HepG2 (cell line): ENCODE results near the gene TRIM44. TPM values are rescaled to one million over a fixed set of nuclear protein-coding genes. Genes with fewer than 3 reads are reported as not detected.

Source experiments
- ARID3A ChIP-seq: IDR thresholded peaks from 2 replicates; pipeline ENCODE4 v1.6.1; 2012; ENCODE audit warnings: low read depth, low read length, improper control_type of control experiment
- CTCF ChIP-seq: sonication (generic); formaldehyde crosslinking; IDR thresholded peaks from 2 replicates; pipeline ENCODE4 v1.5.0; 2020; ENCODE audit warnings: mild to moderate bottlenecking, missing genetic modification reagents, moderate library complexity
- FOXC1 ChIP-seq: sonication (generic); formaldehyde crosslinking; IDR thresholded peaks from 2 replicates; pipeline ENCODE4 v1.8.0; 2022; ENCODE audit warnings: mild to moderate bottlenecking, missing genetic modification reagents, borderline replicate concordance
- MEIS2 ChIP-seq: sonication (generic); formaldehyde crosslinking; IDR thresholded peaks from 2 replicates; pipeline ENCODE4 v1.9.0; 2021; ENCODE audit warnings: mild to moderate bottlenecking, missing genetic modification reagents
- ONECUT2 ChIP-seq: sonication (generic); formaldehyde crosslinking; IDR thresholded peaks from 2 replicates; pipeline ENCODE4 v1.4.0; 2020; ENCODE audit warnings: missing genetic modification reagents
- TAF1 ChIP-seq: sonication (generic); formaldehyde crosslinking; IDR thresholded peaks from 2 replicates; pipeline ENCODE4 v1.4.0; 2020; ENCODE audit warnings: missing genetic modification reagents
- ZNF362 ChIP-seq: sonication (generic); formaldehyde crosslinking; IDR thresholded peaks from 2 replicates; pipeline ENCODE4 v1.4.0; 2020; ENCODE audit warnings: missing genetic modification reagents, mild to moderate bottlenecking, borderline replicate concordance
- ZNF644 ChIP-seq: IDR thresholded peaks from 2 replicates; pipeline ENCODE4 v1.6.1; 2016; ENCODE audit warnings: low read depth
- polyA plus RNA-seq, 8 experiments: library from polyadenylated mRNA; depleted of rRNA in 3 of 8; stranded (reverse) in 7 of 8; unstranded in 1 of 8; fragments of >200 nt; fragmentation: Illumina TruSeq in 4 of 8; extraction: Trizol in 4 of 8; gene quantifications; 2 replicates each; pipeline versions ENCODE4 v1.2.1 to v1.2.3, GENCODE V29; 2011 to 2016; ENCODE audit warnings: low read depth in 4 of 8, missing spikeins in 1 of 8, mixed read lengths in 1 of 8; ENCODE audit not compliant: insufficient read depth in 1 of 8
- total RNA-seq, 5 experiments: library from RNA; depleted of rRNA; stranded (reverse); fragments of >200 nt; fragmentation: Illumina TruSeq; extraction: Trizol; gene quantifications; 2 replicates each; pipeline ENCODE4 v1.2.3, GENCODE V29; 2016; ENCODE audit warnings: low read depth in 1 of 5

TRIM44 gene
- total and polyA plus RNA-seq, 2 of the 13 experiments (the other 11 are each of a cell fraction or from before 2014, with no cell fraction given): 22.7 to 50.3 TPM

GRCh38 chr11:35615921-35616900, 46.4 kb upstream of the TRIM44 start (continued):
- TF ChIP-seq MEIS2 (no peak), CTCF (CRISPR knock-in tag) (peak; percentile 72), ONECUT2 (no peak), TAF1 (no peak), ZNF644 (CRISPR knock-in tag) (no peak), ARID3A (peak; percentile 61; the same call in 1 of the 2 replicates), FOXC1 (CRISPR knock-in tag) (no peak), ZNF362 (CRISPR knock-in tag) (no peak)
